K562 (cell line): ENCODE data around the gene PRDM10. TPM values are rescaled to one million over a fixed set of nuclear protein-coding genes. Genes with fewer than 3 reads are reported as not detected.

Source experiments
- ARID2 ChIP-seq: fragments of 450-650 bp; IDR thresholded peaks from 2 replicates; pipeline ENCODE4 v1.6.1; 2017; ENCODE audit warnings: antibody characterized with exemption, mild to moderate bottlenecking
- ARID3A ChIP-seq: IDR thresholded peaks from 2 replicates; pipeline ENCODE4 v1.6.1; 2012; ENCODE audit warnings: low read depth, low read length, improper control_type of control experiment, borderline replicate concordance
- BCL6 ChIP-seq: fragments of 250-450 bp; sonication (Bioruptor Pico); IDR thresholded peaks from 2 replicates; pipeline ENCODE4 v1.4.0; 2020
- COPS2 ChIP-seq: fragments of 450-650 bp; conservative IDR thresholded peaks from 2 replicates; pipeline ENCODE4 v1.6.1; 2016; ENCODE audit warnings: mild to moderate bottlenecking, moderate library complexity
- CXXC5 ChIP-seq: fragments of 250-450 bp; sonication (Bioruptor Pico); IDR thresholded peaks from 2 replicates; pipeline ENCODE4 v1.8.0; 2022; ENCODE audit warnings: inconsistent platforms, mild to moderate bottlenecking, moderate library complexity
- EP400 ChIP-seq: fragments of 450-650 bp; IDR thresholded peaks from 2 replicates; pipeline ENCODE4 v1.6.1; 2017; ENCODE audit warnings: antibody characterized with exemption, mild to moderate bottlenecking, moderate library complexity
- ETS2 ChIP-seq: IDR thresholded peaks from 2 replicates; pipeline ENCODE4 v1.6.1; 2016; ENCODE audit warnings: borderline replicate concordance, missing genetic modification characterization, mild to moderate bottlenecking, moderate library complexity, missing compliant biosample characterization; ENCODE audit not compliant: poor library complexity, severe bottlenecking
- GTF2F1 ChIP-seq: IDR thresholded peaks from 2 replicates; pipeline ENCODE4 v1.6.1; 2011; ENCODE audit warnings: low read depth, low read length, improper control_type of control experiment
- HMBOX1 ChIP-seq: sonication (generic); IDR thresholded peaks from 2 replicates; pipeline ENCODE4 v1.6.1; 2016
- IFI16 ChIP-seq: fragments of 250-450 bp; sonication (Bioruptor Pico); IDR thresholded peaks from 2 replicates; pipeline ENCODE4 v2.1.2; 2022; ENCODE audit warnings: mild to moderate bottlenecking, inconsistent platforms
- KAT8 ChIP-seq: fragments of 450-650 bp; IDR thresholded peaks from 2 replicates; pipeline ENCODE4 v1.6.1; 2016; ENCODE audit warnings: low read depth, mild to moderate bottlenecking
- MAFK ChIP-seq: IDR thresholded peaks from 2 replicates; pipeline ENCODE4 v1.6.1; 2011; ENCODE audit warnings: low read length, improper control_type of control experiment
- MEF2A ChIP-seq: IDR thresholded peaks from 2 replicates; pipeline ENCODE4 v1.6.1; 2011; ENCODE audit warnings: low read depth, mild to moderate bottlenecking, low read length, moderate library complexity; ENCODE audit not compliant: control insufficient read depth
- RBM34 ChIP-seq: fragments of 200-400 bp; formaldehyde crosslinking; IDR thresholded peaks from 2 replicates; pipeline ENCODE4 v1.6.1; 2018; ENCODE audit warnings: low read length, borderline replicate concordance; ENCODE audit not compliant: insufficient read depth
- SETDB1 ChIP-seq: IDR thresholded peaks from one replicate; pipeline ENCODE4 v1.6.1; 2012; ENCODE audit warnings: low read length, control low read depth, inconsistent platforms
- SNAPC5 ChIP-seq: fragments of 250-450 bp; sonication (Bioruptor Pico); IDR thresholded peaks from 2 replicates; pipeline ENCODE4 v1.8.0; 2021; ENCODE audit warnings: moderate library complexity, mild to moderate bottlenecking, inconsistent platforms
- U2AF1 ChIP-seq: fragments of 200-400 bp; formaldehyde crosslinking; optimal IDR thresholded peaks from 2 replicates; pipeline ENCODE3; 2017; ENCODE audit warnings: mild to moderate bottlenecking, low read depth, low read length, moderate library complexity
- XRCC3 ChIP-seq: fragments of 450-650 bp; IDR thresholded peaks from 2 replicates; pipeline ENCODE4 v1.6.1; 2017; ENCODE audit warnings: mild to moderate bottlenecking, moderate library complexity
- ZBED1 ChIP-seq: IDR thresholded peaks from 2 replicates; pipeline ENCODE4 v1.6.1; 2014
- ZNF274 ChIP-seq: IDR thresholded peaks from 2 replicates; pipeline ENCODE4 v1.6.1; 2011; ENCODE audit warnings: low read depth, mild to moderate bottlenecking, low read length, moderate library complexity, borderline replicate concordance
- ZNF507 ChIP-seq: conservative IDR thresholded peaks from 2 replicates; pipeline ENCODE4 v1.6.1; 2017; ENCODE audit warnings: missing genetic modification characterization, missing compliant biosample characterization
- ZNF512 ChIP-seq: IDR thresholded peaks from 2 replicates; pipeline ENCODE4 v1.6.1; 2016; ENCODE audit warnings: missing genetic modification characterization, missing compliant biosample characterization
- ZNF592 ChIP-seq: fragments of 450-650 bp; IDR thresholded peaks from 2 replicates; pipeline ENCODE4 v1.6.1; 2017; ENCODE audit warnings: antibody characterized with exemption, mild to moderate bottlenecking
- polyA plus RNA-seq, 8 experiments: library from polyadenylated mRNA; depleted of rRNA in 4 of 8; stranded (reverse) in 5 of 8; unstranded in 3 of 8; fragments of >200 nt; fragmentation: Nextera tagmentation in 2 of 8; fragmentation: Illumina TruSeq in 1 of 8; extraction: Ambion mirVana in 2 of 8; extraction: Trizol in 1 of 8; gene quantifications; 2 replicates each; pipeline versions ENCODE4 v1.2.1 to v1.2.3, GENCODE V29; 2011 to 2014; ENCODE audit warnings: inconsistent platforms in 1 of 8, missing spikeins in 1 of 8
- total RNA-seq, 7 experiments: library from RNA; depleted of rRNA in 6 of 7; stranded (reverse); fragments of >200 nt in 6 of 7; fragmentation: Illumina TruSeq in 2 of 7; extraction: Trizol in 2 of 7; gene quantifications; 2 replicates each; pipeline versions ENCODE4 v1.2.1 to v1.2.3, GENCODE V29; 2011 to 2021; ENCODE audit warnings: low replicate concordance in 1 of 7

The PRDM10 gene
- total and polyA plus RNA-seq, 9 of the 15 experiments (the other 6 are each of a cell fraction or from before 2014, with no cell fraction given) = 0.89 to 9.3 (median 4.5) TPM

GRCh38 chr11:129945373-129945772, 57.3 kb downstream of the PRDM10 start (continued):
- TF ChIP-seq ZNF592 (no peak), XRCC3 (no peak), U2AF1 (no peak), MEF2A (peak; percentile 20; the same call in 1 of the 2 replicates), SETDB1 (no peak), KAT8 (no peak), ZNF512 (tag) (no peak), ZNF274 (no peak), RBM34 (no peak), MAFK (0 out of 2 replicates have a peak, but pooled peaks have one; percentile 21), BCL6 (CRISPR knock-in tag) (no peak), ARID2 (no peak), GTF2F1 (no peak), ZBED1 (no peak), ZNF507 (tag) (no peak), CXXC5 (CRISPR knock-in tag) (no peak; the same call in 1 of the 2 replicates), COPS2 (no peak), ARID3A (no peak), ETS2 (tag) (no peak), IFI16 (CRISPR knock-in tag) (no peak), SNAPC5 (no peak), EP400 (no peak), HMBOX1 (no peak)
